Activated effector memory CD4-positive, alpha-beta T cell treated with Interleukin-2 at 50 U/mL for 16 hours (primary cell): ENCODE results near the gene UBL4A.

Source experiments
- DNase-seq: peaks from one replicate; pipeline ENCODE4 v3.0.0-alpha.2; 2020

UBL4A gene

DNA sequence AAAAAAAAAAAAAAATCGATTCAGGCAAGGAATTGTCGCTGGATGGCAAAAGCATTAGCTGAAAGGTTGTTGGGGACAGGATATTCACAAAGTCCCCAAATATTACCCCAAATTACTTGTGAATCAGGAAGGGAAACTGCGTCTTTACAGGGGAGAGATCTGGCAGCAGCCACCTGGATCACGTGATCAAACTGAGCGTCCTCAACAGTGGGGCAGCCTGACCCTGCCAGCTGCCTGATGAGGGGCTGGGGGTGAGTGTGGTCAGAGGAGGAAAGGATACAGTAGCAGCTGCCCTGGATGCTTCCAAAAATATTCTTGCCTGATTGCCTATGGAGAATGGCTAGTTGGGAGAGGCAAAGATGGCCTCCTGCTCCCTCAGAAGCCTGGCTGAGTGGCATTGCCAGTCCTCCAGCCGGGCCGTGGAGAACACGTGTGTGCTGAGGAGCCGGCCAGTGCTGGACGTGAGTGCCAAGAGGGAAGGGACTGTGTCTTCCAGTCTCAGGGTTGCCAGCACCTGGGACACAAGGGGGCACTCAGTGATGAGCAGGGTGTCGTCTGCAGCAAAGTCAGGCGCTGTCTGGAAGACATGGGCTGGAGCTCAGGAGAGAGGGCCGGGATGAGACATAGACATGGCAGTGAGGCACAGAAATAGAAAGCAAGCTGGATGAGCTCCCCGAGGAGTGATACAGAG lies 4.4 kb downstream of the UBL4A start:
- no peak for DNase-seq

- no peak for DNase-seq
Observed at GRCh38 chrX:154481195-154481594, 5.2 kb downstream of the UBL4A start.

DNA sequence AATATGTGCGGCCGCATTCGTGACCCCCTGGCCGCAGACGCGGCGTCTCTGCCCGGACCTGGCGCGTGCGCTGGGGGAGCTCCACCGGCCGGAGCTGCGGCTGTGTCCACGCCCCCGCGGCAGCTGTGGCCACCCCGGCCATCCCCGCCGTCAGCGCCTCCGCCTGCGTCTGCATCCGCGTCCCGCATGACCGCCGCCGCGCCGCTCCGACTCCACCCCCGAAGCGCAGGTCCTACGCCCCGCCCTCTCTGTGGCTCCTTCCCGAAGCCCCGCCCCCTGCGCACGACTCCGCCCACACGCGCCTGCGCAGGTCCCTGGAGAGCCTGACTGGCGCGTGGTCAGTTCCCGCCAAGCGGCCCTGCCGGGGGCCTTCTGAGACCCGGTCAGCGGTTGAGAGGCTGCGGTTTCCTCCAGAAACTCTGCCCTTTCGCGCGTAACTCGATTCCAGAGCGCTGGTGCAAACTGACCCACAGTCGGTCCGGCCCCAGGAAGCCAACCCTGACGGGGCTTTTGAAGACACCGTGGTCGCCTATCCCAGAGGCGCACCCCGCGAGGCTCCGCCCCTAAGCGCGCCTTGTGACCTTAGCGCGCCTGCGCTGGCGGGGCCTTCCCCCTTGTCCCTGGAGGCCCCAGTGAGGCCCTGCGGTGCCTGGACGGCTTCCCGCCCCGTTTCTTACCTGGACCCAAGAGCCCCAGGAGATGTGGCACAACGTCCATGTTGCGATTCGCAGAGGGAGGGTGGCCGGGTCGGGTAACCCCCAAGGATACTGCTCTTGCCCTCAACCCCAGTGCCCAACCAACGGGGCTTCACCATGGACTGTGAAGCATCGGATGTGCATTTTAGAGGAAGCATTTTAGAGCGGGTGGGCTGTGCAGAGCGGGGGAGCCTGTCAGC lies 7.4 kb downstream of the UBL4A start, which contains the start of gene LAGE3:
LAGE3 (minus strand) TSS at position 554 of the 895 bp plus-strand sequence; CDS start at position 188, 366 bp downstream.
- peak; percentile 90 for DNase-seq

- no peak for DNase-seq
Observed at GRCh38 chrX:154477891-154478477, 8.4 kb downstream of the UBL4A start.

DNA sequence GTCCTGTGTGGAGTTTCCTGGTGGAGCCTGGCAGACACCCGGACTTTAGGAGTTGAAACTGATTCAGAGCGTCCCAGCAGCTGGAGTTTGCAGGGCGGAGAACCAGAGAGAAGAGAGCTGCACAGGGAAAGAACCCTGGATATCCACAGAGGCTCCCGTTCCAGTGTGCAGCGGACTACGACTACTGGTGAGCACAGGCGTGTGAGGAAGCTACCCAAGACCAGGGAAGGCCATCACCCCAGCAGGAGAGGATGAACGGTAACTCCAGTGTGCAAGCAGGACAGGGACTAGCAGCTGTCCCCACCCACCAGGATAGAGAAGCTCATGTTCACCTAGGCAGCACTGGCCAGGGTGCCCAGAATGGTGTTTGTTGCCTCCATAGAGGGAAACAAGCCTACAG lies 9.6 kb downstream of the UBL4A start:
- DNase-seq: no peak

GRCh38 chrX:154473683-154474082 lies 12.7 kb downstream of the UBL4A start:
- DNase-seq: no peak

- DNase-seq: no peak
Observed at GRCh38 chrX:154472685-154473632, 13.5 kb downstream of the UBL4A start.

DNA sequence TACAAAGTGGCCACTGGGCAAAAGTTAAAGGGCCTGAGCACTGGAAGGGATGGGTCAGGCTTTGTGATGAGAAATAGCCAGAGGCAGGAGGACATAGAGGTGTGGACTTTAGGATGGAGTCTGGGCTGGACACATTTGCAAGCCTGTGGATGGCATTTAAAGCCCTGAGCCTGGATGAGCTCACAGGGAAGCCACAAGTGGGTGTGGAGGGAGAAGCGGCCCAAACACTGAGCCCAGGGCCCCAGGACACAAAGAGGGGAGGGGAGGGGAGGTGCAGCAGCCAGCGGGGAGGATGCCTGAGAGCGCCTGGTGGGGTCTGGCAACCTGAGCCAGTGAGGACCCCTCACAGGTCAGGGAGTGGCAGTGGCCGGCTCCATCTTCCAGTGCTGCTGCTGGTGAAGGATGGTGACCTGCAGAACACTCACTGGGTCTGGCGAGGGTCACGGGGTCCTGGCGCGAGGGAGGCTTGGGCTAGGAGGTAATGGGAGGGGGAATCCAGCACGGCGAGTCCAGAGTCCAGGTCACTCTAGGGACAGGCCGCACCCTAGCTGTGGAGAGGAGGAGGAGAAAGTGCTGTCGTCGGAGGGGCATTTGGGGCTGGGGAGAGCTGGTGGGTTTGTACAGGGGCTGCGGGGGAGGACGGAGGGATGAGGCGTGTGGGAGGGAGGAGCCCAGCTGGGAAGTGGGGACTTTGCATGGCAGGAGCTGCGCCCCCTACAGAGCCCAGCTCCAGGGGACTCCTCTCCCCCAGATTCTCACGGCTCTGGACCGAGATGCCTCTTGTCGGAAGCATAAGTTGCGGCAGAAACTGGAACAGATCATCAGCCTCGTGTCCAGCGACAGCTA lies 14.4 kb downstream of the UBL4A start:
- DNase-seq: no peak

GRCh38 chrX:154470914-154471568 lies 15.4 kb downstream of the UBL4A start:
- DNase-seq: no peak

- no peak for DNase-seq
Observed at GRCh38 chrX:154470434-154470833, 16.0 kb downstream of the UBL4A start.

DNA sequence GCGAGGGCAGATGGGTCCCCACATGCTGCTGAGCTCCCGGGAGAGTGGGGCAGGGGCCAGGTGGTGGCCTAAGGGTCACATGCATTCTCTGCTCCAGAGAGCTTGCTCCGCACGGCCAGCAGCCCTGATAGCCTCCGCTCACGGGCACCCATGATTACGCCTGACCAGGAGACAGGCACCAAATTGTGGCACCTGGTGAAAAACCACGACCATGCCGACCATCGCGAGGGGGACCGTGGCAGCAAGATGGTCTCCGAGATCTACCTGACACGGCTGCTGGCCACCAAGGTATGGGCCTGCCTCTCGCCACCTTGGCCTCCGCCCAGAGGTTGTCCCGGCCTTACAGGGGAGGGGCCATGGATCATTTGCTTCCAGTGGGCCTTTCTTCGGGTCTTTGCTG lies 16.5 kb downstream of the UBL4A start:
- DNase-seq: no peak

- no peak for DNase-seq
Observed at GRCh38 chrX:154469114-154469513, 17.3 kb downstream of the UBL4A start.

DNA sequence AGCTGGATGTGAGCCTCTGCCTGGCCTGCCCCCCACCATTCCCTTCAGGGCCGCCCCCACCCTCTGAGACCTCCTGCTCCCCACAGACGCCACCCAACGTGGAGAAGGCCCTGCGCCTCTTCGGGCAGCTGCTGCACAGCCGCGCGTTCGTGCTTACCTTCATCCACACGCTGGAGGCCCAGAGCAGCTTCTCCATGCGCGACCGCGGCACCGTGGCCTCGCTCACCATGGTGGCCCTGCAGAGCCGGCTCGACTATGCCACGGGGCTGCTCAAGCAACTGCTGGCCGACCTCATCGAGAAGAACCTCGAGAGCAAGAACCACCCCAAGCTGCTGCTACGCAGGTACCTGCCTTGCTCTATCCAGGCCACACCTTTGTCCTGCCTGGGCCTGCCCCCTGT lies 18.2 kb downstream of the UBL4A start:
- DNase-seq: no peak

DNA sequence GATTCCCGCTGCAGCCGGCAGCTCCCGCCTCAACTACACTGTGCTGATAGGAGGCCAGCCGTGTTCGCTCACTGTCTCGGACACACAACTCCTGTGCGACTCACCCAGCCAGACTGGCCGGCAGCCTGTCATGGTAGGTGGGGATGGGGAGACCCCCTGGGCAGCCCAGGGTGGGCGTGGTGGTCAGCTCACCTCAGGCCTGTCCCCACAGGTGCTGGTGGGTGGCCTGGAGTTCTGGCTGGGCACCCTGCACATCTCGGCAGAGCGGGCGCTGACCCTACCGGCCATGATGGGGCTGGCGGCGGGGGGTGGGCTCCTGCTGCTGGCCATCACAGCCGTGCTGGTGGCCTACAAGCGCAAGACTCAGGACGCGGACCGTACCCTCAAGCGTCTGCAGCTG lies 18.9 kb downstream of the UBL4A start:
- no peak for DNase-seq

GRCh38 chrX:154466907-154467306 lies 19.5 kb downstream of the UBL4A start:
- no peak for DNase-seq

DNA sequence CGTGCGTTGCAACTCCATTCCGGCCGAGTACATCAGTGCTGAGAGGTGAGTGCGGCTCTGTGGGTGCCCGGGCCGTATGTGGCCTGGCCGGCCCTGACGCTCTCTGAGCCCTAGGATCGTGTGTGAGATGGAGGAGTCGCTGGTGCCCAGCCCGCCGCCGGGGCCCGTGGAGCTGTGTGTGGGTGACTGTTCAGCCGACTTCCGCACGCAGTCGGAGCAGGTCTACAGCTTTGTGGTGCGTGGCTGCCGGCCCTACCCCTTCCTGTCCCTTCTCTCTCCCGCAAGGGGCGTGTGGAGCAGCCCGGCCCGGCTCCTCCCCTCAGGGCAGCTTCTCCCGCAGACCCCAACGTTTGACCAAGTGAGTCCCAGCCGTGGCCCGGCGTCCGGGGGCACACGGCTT lies 20.4 kb downstream of the UBL4A start:
- no peak for DNase-seq

- no peak for DNase-seq
Observed at GRCh38 chrX:154465601-154466000, 20.8 kb downstream of the UBL4A start.

- no peak for DNase-seq
Observed at GRCh38 chrX:154464806-154465365, 21.5 kb downstream of the UBL4A start.

- DNase-seq: no peak
Observed at GRCh38 chrX:154463611-154464220, 22.7 kb downstream of the UBL4A start.

DNA sequence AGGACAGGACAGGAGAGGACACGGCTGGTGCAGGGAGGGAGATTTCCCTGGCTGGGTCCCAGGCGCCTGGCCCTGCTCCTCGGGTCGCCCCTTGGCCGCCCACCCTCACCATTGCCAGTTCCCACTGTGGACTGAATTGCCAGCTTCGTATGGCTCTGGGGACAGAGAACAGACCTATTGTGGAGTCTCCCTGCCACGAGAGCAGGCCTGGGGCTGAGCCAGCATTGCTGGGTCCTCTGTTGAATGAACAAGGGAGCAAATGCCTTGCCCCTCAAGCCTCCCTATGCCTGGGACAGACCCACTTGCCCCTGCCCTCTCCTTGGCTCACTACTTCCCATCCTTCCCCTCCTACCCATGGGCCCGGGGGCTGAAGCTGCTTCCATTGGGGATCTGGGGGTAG lies 24.0 kb downstream of the UBL4A start:
- DNase-seq: no peak
